ENCODE measurements around the gene PXDN. TPM values are rescaled to one million over a fixed set of nuclear protein-coding genes. Genes with fewer than 3 reads are reported as not detected.
A peak's percentile ranks its signal among the peaks of the same experiment; 100 is the strongest.
"Not testable (repeated sequence)": the region's sequence is repeated elsewhere in the genome, so short reads cannot be mapped to it uniquely, and the experiment has no call there.

Gene PXDN
- total RNA-seq, 6 experiments from 2014 or later, result 283 to 403 (median 323) TPM

- Mint-ChIP-seq H3K27ac (peak overlapping the region; percentile 97), H3K27me3 (ENCODE audit: insufficient read depth) (no peaks in the 10 kb centered on the region; the same call in none of the 2 replicates), H3K4me3 (peak overlapping the region; percentile 46), H3K4me1 (ENCODE audit: low read depth) (peaks cover 70% of the 10 kb centered on the region), H3K9me3 (no peaks in the 10 kb centered on the region; the same call in 1 of the 2 replicates), H3K36me3 (ENCODE audit: low read depth) (peaks cover 21% of the 10 kb centered on the region)
- TF ChIP-seq, protein P1, sequence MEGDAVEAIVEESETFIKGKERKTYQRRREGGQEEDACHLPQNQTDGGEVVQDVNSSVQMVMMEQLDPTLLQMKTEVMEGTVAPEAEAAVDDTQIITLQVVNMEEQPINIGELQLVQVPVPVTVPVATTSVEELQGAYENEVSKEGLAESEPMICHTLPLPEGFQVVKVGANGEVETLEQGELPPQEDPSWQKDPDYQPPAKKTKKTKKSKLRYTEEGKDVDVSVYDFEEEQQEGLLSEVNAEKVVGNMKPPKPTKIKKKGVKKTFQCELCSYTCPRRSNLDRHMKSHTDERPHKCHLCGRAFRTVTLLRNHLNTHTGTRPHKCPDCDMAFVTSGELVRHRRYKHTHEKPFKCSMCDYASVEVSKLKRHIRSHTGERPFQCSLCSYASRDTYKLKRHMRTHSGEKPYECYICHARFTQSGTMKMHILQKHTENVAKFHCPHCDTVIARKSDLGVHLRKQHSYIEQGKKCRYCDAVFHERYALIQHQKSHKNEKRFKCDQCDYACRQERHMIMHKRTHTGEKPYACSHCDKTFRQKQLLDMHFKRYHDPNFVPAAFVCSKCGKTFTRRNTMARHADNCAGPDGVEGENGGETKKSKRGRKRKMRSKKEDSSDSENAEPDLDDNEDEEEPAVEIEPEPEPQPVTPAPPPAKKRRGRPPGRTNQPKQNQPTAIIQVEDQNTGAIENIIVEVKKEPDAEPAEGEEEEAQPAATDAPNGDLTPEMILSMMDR (IDR thresholded peaks at IDR 0.05), result no peak
- no peak for DNase-seq
These were observed 15.1 kb downstream of the PXDN start for GRCh38 chr2:1729242-1729641.

DNA sequence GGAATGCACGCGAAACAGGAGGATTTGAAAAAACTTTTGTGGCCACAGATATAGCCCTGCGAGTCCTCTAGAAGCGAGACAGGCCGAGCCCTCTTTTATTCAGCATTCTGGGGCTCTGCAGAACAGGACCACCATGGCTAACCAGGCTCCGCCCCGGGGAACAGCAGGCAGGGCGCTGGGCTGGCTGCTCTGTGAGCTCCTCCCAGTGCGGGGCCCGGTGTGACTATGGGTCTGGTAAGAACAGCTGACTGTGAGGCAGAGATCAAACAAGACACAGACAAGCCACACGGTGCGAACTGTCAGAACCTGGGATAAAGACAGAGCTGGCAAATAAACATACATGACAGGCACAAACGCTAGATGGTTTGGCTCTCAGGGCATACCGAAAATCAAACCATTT is 15.5 kb downstream of the PXDN start:
- TF ChIP-seq, protein P1 (IDR thresholded peaks at IDR 0.05), result no peak
- peak overlapping the region; percentile 97 for H3K27ac Mint-ChIP-seq
- no peaks in the 10 kb centered on the region; the same call in none of the 2 replicates for H3K27me3 Mint-ChIP-seq (ENCODE audit: insufficient read depth)
- peaks cover 21% of the 10 kb centered on the region for H3K36me3 Mint-ChIP-seq (ENCODE audit: low read depth)
- H3K4me1 Mint-ChIP-seq (ENCODE audit: low read depth), result peaks cover 70% of the 10 kb centered on the region
- no peak for DNase-seq
- H3K9me3 Mint-ChIP-seq, result no peaks in the 10 kb centered on the region; the same call in 1 of the 2 replicates
- H3K4me3 Mint-ChIP-seq, result peak overlapping the region; percentile 46

DNA sequence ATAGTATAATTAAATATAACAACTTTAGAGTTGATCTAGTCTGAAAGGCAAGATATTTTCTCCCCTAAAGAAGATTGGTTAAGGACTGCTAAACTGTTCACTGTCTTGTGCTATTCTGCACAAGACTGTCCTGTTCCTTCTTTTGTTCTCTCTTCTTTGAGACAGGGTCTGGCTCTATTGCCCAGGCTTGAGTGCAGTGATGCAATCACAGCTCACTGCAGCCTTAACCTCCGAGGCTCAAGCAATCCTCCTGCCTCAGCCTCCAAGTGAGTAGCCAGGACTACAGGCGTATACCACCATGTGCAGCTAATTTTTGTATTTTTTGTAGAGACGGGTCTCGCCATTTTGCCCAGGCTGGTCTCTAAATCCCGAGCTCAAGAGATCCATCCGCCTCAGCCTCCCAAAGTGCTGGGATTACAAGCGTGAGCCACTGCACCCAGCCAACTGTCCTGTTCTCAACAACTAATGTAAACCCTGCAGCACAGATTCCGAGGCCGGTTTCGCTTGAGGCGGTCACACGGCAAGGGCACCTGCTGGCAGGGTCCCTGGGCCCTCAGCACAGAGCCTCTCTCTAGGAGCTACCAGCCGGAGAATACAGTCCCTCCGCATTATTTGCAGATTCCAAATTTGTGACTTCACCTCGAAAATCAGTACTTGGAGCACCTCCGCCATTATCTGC is 16.4 kb downstream of the PXDN start:
- peaks cover 18% of the 10 kb centered on the region for H3K36me3 Mint-ChIP-seq (ENCODE audit: low read depth)
- peaks cover 65% of the 10 kb centered on the region for H3K4me1 Mint-ChIP-seq (ENCODE audit: low read depth)
- no peak overlapping the region for H3K4me3 Mint-ChIP-seq

GRCh38 chr2:1727101-1727771 is 17.1 kb downstream of the PXDN start:
- no peaks in the 10 kb centered on the region; the same call in 1 of the 2 replicates for H3K27me3 Mint-ChIP-seq (ENCODE audit: insufficient read depth)
- TF ChIP-seq, protein P1 (IDR thresholded peaks at IDR 0.05), result no peak
- peaks cover 58% of the 10 kb centered on the region for H3K4me1 Mint-ChIP-seq (ENCODE audit: low read depth)
- H3K4me3 Mint-ChIP-seq, result peak overlapping the region; percentile 47
- H3K9me3 Mint-ChIP-seq, result no peaks in the 10 kb centered on the region; the same call in 1 of the 2 replicates
- H3K27ac Mint-ChIP-seq, result peak overlapping the region; percentile 6; the same call in 1 of the 2 replicates
- DNase-seq, result no peak
- H3K36me3 Mint-ChIP-seq (ENCODE audit: low read depth), result peaks cover 13% of the 10 kb centered on the region

More for the DNA sequence above, 16.4 kb downstream of the PXDN start:
- Mint-ChIP-seq H3K27ac (no peak overlapping the region; the same call in 1 of the 2 replicates), H3K9me3 (no peaks in the 10 kb centered on the region; the same call in 1 of the 2 replicates), H3K27me3 (ENCODE audit: insufficient read depth) (no peaks in the 10 kb centered on the region; the same call in none of the 2 replicates)
- TF ChIP-seq, protein P1 (IDR thresholded peaks at IDR 0.05), result no peak
- no peak for DNase-seq

- peak overlapping the region; percentile 47; the same call in 1 of the 2 replicates for H3K4me3 Mint-ChIP-seq
- H3K9me3 Mint-ChIP-seq, result no peaks in the 10 kb centered on the region; the same call in 1 of the 2 replicates
- DNase-seq, result no peak
- H3K4me1 Mint-ChIP-seq (ENCODE audit: low read depth), result peaks cover 51% of the 10 kb centered on the region
- no peaks in the 10 kb centered on the region; the same call in 1 of the 2 replicates for H3K27me3 Mint-ChIP-seq (ENCODE audit: insufficient read depth)
- TF ChIP-seq, protein P1 (IDR thresholded peaks at IDR 0.05), result no peak
- peaks cover 13% of the 10 kb centered on the region for H3K36me3 Mint-ChIP-seq (ENCODE audit: low read depth)
- peak overlapping the region; percentile 36; the same call in 1 of the 2 replicates for H3K27ac Mint-ChIP-seq
These were observed 17.8 kb downstream of the PXDN start for GRCh38 chr2:1726558-1726957.

- not testable (repeated sequence) for DNase-seq; H3K9me3 Mint-ChIP-seq; H3K4me3 Mint-ChIP-seq; H3K27me3 Mint-ChIP-seq (ENCODE audit: insufficient read depth)
- peak overlapping the region; percentile 40 for H3K27ac Mint-ChIP-seq
- peaks cover 14% of the 10 kb centered on the region for H3K36me3 Mint-ChIP-seq (ENCODE audit: low read depth)
- peaks cover 29% of the 10 kb centered on the region for H3K4me1 Mint-ChIP-seq (ENCODE audit: low read depth)
These were observed 20.0 kb downstream of the PXDN start for GRCh38 chr2:1724351-1724750.

Measured in HFFc6 (cell line).